H9 (cell line): ENCODE results near the gene SLC25A53. TPM values are rescaled to one million over a fixed set of nuclear protein-coding genes. Genes with fewer than 3 reads are reported as not detected.

Experiments
- DNase-seq: peaks from one replicate; pipeline ENCODE4 v3.0.0-alpha.2; 2017
- H2AFZ ChIP-seq: one replicate; pipeline ENCODE4 v1.6.1; 2013; ENCODE audit warnings: mild to moderate bottlenecking, low read length, control low read depth, moderate library complexity
- H2AK5ac ChIP-seq: 2 replicates; pipeline ENCODE4 v1.6.1; 2013; ENCODE audit warnings: low read length, control low read depth, mixed read lengths; ENCODE audit not compliant: insufficient read length
- H2BK120ac ChIP-seq: one replicate; pipeline ENCODE4 v1.6.1; 2013; ENCODE audit warnings: low read depth, mild to moderate bottlenecking, low read length, control low read depth, inconsistent platforms; ENCODE audit not compliant: poor library complexity, severe bottlenecking
- H2BK12ac ChIP-seq: 2 replicates; pipeline ENCODE4 v1.6.1; 2013; ENCODE audit warnings: low read length, control low read depth, mixed read lengths, low read depth; ENCODE audit not compliant: insufficient read length
- H2BK15ac ChIP-seq: 2 replicates; pipeline ENCODE4 v1.6.1; 2013; ENCODE audit warnings: low read depth, low read length, control low read depth
- H2BK20ac ChIP-seq: one replicate; pipeline ENCODE4 v1.6.1; 2013; ENCODE audit warnings: low read depth, mild to moderate bottlenecking, low read length, control low read depth, inconsistent platforms; ENCODE audit not compliant: poor library complexity, severe bottlenecking
- H2BK5ac ChIP-seq: 2 replicates; pipeline ENCODE4 v1.6.1; 2013; ENCODE audit warnings: low read length, control low read depth, mixed read lengths; ENCODE audit not compliant: insufficient read length
- H3K14ac ChIP-seq: 2 replicates; pipeline ENCODE4 v1.6.1; 2013; ENCODE audit warnings: low read length, control low read depth; ENCODE audit not compliant: insufficient read depth
- H3K18ac ChIP-seq: 2 replicates; pipeline ENCODE4 v1.6.1; 2013; ENCODE audit warnings: low read depth, mild to moderate bottlenecking, mixed read lengths, low read length, control low read depth; ENCODE audit not compliant: insufficient read length
- H3K23ac ChIP-seq: 2 replicates; pipeline ENCODE4 v1.6.1; 2013; ENCODE audit warnings: low read length, control low read depth, mixed read lengths, low read depth; ENCODE audit not compliant: insufficient read length
- H3K23me2 ChIP-seq: 2 replicates; pipeline ENCODE4 v1.6.1; 2013; ENCODE audit warnings: low read depth, mild to moderate bottlenecking, mixed read lengths, low read length, control low read depth; ENCODE audit not compliant: insufficient read length, poor library complexity, severe bottlenecking
- H3K27ac ChIP-seq: 2 replicates; pipeline ENCODE4 v1.5.1; 2013; ENCODE audit warnings: low read length, control low read depth, mixed read lengths, low read depth; ENCODE audit not compliant: insufficient read length
- H3K27me3 ChIP-seq: 2 replicates; pipeline ENCODE4 v1.6.1; 2013; ENCODE audit warnings: low read length, control low read depth, inconsistent platforms; ENCODE audit not compliant: insufficient read depth
- H3K4ac ChIP-seq: 2 replicates; pipeline ENCODE4 v1.6.1; 2013; ENCODE audit warnings: low read depth, mild to moderate bottlenecking, control low read depth, inconsistent platforms, low read length, moderate library complexity
- H3K4me1 ChIP-seq: 2 replicates; pipeline ENCODE4 v1.6.1; 2013; ENCODE audit warnings: low read length, control low read depth, inconsistent platforms; ENCODE audit not compliant: insufficient read depth
- H3K4me2 ChIP-seq: 2 replicates; pipeline ENCODE4 v1.6.1; 2013; ENCODE audit warnings: low read length, control low read depth, mixed read lengths; ENCODE audit not compliant: insufficient read length, insufficient read depth
- H3K56ac ChIP-seq: 2 replicates; pipeline ENCODE4 v1.6.1; 2013; ENCODE audit warnings: low read depth, mild to moderate bottlenecking, mixed read lengths, low read length, control low read depth; ENCODE audit not compliant: insufficient read length
- H3K79me1 ChIP-seq: 2 replicates; pipeline ENCODE4 v1.6.1; 2013; ENCODE audit warnings: low read depth, mild to moderate bottlenecking, moderate library complexity, low read length, control low read depth, inconsistent platforms; ENCODE audit not compliant: insufficient read depth, poor library complexity, severe bottlenecking
- H3K79me2 ChIP-seq: 2 replicates; pipeline ENCODE4 v1.6.1; 2013; ENCODE audit warnings: low read length, control low read depth, inconsistent platforms; ENCODE audit not compliant: insufficient read depth
- H3K9ac ChIP-seq: 2 replicates; pipeline ENCODE4 v1.6.1; 2013; ENCODE audit warnings: low read length, control low read depth, mixed read lengths; ENCODE audit not compliant: insufficient read length; ENCODE audit errors: extremely low read depth
- H3K9me3 ChIP-seq: one replicate; pipeline ENCODE4 v1.6.1; 2013; ENCODE audit warnings: low read depth, low read length, inconsistent platforms; ENCODE audit not compliant: control insufficient read depth
- H3T11ph ChIP-seq: one replicate; pipeline ENCODE4 v1.6.1; 2013; ENCODE audit warnings: mild to moderate bottlenecking, low read length, control low read depth, inconsistent platforms
- H4K20me1 ChIP-seq: one replicate; pipeline ENCODE4 v1.6.1; 2013; ENCODE audit not compliant: control insufficient read depth, insufficient read length, insufficient read depth
- H4K5ac ChIP-seq: 2 replicates; pipeline ENCODE4 v1.6.1; 2013; ENCODE audit warnings: low read depth, mild to moderate bottlenecking, mixed read lengths, low read length, control low read depth; ENCODE audit not compliant: insufficient read length
- H4K8ac ChIP-seq: replicated peaks from 2 replicates; pipeline ENCODE4 v1.6.1; 2013; ENCODE audit warnings: low read length, control low read depth, mixed read lengths, low read depth; ENCODE audit not compliant: insufficient read length
- H4K91ac ChIP-seq: 2 replicates; pipeline ENCODE4 v1.6.1; 2013; ENCODE audit warnings: low read depth, mild to moderate bottlenecking, moderate library complexity, mixed read lengths, low read length, control low read depth; ENCODE audit not compliant: insufficient read length
- H3K27ac Mint-ChIP-seq, 3 experiments: 2 replicates in 2 of 3; 3 replicates in 1 of 3; pipeline ENCODE4 v1.8.0; 2020 to 2021; ENCODE audit warnings: mixed read lengths in 3 of 3, mild to moderate bottlenecking in 1 of 3, moderate library complexity in 1 of 3
- H3K27me3 Mint-ChIP-seq: 2 replicates; pipeline ENCODE4 v1.8.0; 2021; ENCODE audit warnings: low read depth, mild to moderate bottlenecking, moderate library complexity, mixed read lengths
- H3K36me3 Mint-ChIP-seq, 3 experiments: 2 replicates in 2 of 3; 3 replicates in 1 of 3; pipeline ENCODE4 v1.8.0; 2020 to 2021; ENCODE audit warnings: low read depth in 3 of 3, mixed read lengths in 3 of 3; ENCODE audit not compliant: insufficient read depth in 1 of 3
- H3K4me1 Mint-ChIP-seq, 2 experiments: 2 replicates each; pipeline ENCODE4 v1.8.0; 2020; ENCODE audit warnings: mixed read lengths in 2 of 2
- H3K4me3 Mint-ChIP-seq, 2 experiments: 2 replicates in 1 of 2; 3 replicates in 1 of 2; pipeline ENCODE4 v1.8.0; 2020 to 2021; ENCODE audit warnings: mild to moderate bottlenecking in 2 of 2, mixed read lengths in 2 of 2, moderate library complexity in 1 of 2
- H3K9me3 Mint-ChIP-seq, 2 experiments: 2 replicates in 1 of 2; 3 replicates in 1 of 2; pipeline ENCODE4 v1.8.0; 2020; ENCODE audit warnings: mild to moderate bottlenecking in 2 of 2, mixed read lengths in 2 of 2, moderate library complexity in 1 of 2
- CTCF ChIP-seq: fragments of 200-600 bp; sonication (generic); conservative IDR thresholded peaks from 3 replicates; pipeline ENCODE4 v1.8.0; 2021; ENCODE audit warnings: antibody characterized with exemption, mild to moderate bottlenecking
- whole genome bisulfite sequencing: extraction: QIAGEN DNeasy Blood & Tissue Kit; methylation state at CpG from one replicate; pipeline ENCODE4 v1.1.7; 2013; ENCODE audit warnings: missing lambda C conversion rate, low lambda C conversion rate, mixed read lengths; ENCODE audit not compliant: insufficient read length; ENCODE audit errors: extremely low coverage; 5-methylcytosine and 5-hydroxymethylcytosine counted together
- total RNA-seq: library from RNA; stranded (reverse); gene quantifications from 2 replicates; pipeline ENCODE4 v1.2.1, GENCODE V29; 2021

SLC25A53 gene
- total RNA-seq, 1 experiment from 2014 or later = 1.6 TPM

DNA sequence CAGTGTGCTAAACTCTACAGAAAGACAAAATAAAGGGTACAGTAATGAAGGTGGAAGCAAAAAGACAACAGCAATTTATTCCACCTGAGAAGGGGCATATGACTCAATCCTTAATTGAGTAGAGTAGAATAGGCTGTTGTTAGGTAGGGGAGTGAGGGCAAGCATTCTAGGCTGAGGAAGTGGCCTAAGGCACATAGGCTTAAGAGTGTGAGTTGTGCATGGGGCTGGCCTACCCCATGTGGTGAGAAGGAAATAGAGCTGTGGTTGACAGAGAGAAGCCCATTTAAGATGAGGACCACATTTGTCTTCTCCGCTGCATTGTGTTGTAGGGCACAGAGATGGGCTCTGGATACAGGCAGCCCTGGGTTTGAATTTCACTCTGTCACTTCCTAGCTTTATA is 47.9 kb downstream of the SLC25A53 start:
- Histone ChIP-seq H4K8ac (no peak overlapping the region), H2BK120ac (no peak overlapping the region), H2BK15ac (no peak overlapping the region), H3K79me2 (no peaks in the 10 kb centered on the region), H4K91ac (no peak overlapping the region), H3K23me2 (peaks cover 10% of the 10 kb centered on the region), H3K4me2 (no peak overlapping the region), H3K79me1 (no peaks in the 10 kb centered on the region), H4K5ac (no peak overlapping the region), H3K14ac (no peak overlapping the region), H2AK5ac (no peak overlapping the region), H2BK5ac (no peak overlapping the region), H3K4ac (no peak overlapping the region), H3K4me1 (no peaks in the 10 kb centered on the region; the same call in 1 of the 2 replicates), H3K9ac (no peak overlapping the region), H3K27me3 (no peaks in the 10 kb centered on the region), H3K23ac (no peak overlapping the region), H3K18ac (no peak overlapping the region), H4K20me1 (no peaks in the 10 kb centered on the region), H2BK12ac (no peak overlapping the region), H2AFZ (no peak overlapping the region), H3K56ac (no peak overlapping the region), H3K27ac (no peak overlapping the region), H3T11ph (no peak overlapping the region), H3K9me3 (peaks cover 3% of the 10 kb centered on the region), H2BK20ac (no peak overlapping the region)
- Mint-ChIP-seq H3K4me3 (no peak overlapping the region), H3K27ac (no peak overlapping the region), H3K36me3 (peaks cover 0 to 6% (median 4%) of the 10 kb centered on the region in 3 experiments; a peak in 4 of 7 replicates), H3K27me3 (peaks cover 10% of the 10 kb centered on the region), H3K9me3 (peaks cover 2 to 59% of the 10 kb centered on the region in 2 experiments; a peak in 4 of 5 replicates), H3K4me1 (peaks cover 11 to 12% of the 10 kb centered on the region in 2 experiments; a peak in 3 of 4 replicates)
- WGBS = no CpG with 5 or more reads among the region's 1 CpG
- TF ChIP-seq CTCF = no peak
- no peak for DNase-seq
